ENCODE results near the gene WWOX.

WWOX gene

DNA sequence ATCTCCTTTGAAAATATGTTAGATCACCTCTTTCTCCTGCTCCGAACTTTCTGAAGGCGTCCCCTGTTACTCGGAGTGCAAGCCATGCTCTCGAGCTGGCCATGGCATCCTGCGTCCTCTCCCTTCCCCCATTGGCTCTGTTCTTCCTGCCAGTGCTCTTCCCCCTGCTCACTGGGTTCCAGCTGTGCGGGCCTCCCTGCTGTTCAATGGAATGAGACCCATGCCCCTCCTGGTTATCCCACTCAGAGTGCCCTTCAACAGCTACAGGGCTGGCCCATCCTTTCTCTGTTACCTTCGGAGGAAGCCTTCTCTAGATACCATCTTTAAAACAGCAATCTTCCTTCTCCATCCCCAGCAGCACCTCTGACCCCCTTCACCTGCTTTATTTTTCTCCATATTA lies 996.8 kb downstream of the WWOX start:
- Histone ChIP-seq H3K36me3 (ENCODE audit: control insufficient read depth, insufficient read depth, low read length) (no peaks in the 10 kb centered on the region), H3K27me3 (ENCODE audit: control insufficient read depth, insufficient read depth, low read length) (no peaks in the 10 kb centered on the region), H3K4me3 (ENCODE audit: low read depth, low read length) (no peak overlapping the region), H3K9ac (ENCODE audit: low read depth, low read length) (no peak overlapping the region), H3K4me1 (ENCODE audit: control insufficient read depth, insufficient read depth, low read length) (peaks cover 28% of the 10 kb centered on the region), H3K27ac (ENCODE audit: low read depth, low read length) (no peak overlapping the region), H3K9me3 (ENCODE audit: control insufficient read depth, insufficient read depth, low read length) (no peaks in the 10 kb centered on the region)

DNA sequence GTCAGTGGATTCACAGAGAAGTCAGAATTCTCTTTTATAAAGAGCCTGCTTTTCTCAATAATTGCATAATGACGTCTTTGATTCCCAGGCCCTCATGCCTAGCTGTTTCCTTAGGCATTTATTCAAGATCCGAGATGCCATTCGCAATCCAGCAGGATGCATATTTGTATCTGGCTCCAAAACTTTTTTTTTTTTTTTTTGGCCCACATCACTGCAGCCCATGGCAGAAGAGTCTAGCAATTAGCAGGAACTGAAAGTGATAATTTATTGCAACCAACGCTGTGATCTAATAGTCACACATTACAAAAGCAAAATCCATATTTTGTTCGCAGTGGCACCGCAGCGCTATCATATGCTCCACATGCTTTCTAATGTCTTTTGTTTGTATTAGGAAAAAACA lies 997.7 kb downstream of the WWOX start:
- Histone ChIP-seq H3K36me3 (ENCODE audit: control insufficient read depth, insufficient read depth, low read length) (no peaks in the 10 kb centered on the region), H3K27ac (ENCODE audit: low read depth, low read length) (no peak overlapping the region), H3K27me3 (ENCODE audit: control insufficient read depth, insufficient read depth, low read length) (no peaks in the 10 kb centered on the region), H3K9ac (ENCODE audit: low read depth, low read length) (no peak overlapping the region), H3K9me3 (ENCODE audit: control insufficient read depth, insufficient read depth, low read length) (no peaks in the 10 kb centered on the region), H3K4me1 (ENCODE audit: control insufficient read depth, insufficient read depth, low read length) (peaks cover 28% of the 10 kb centered on the region), H3K4me3 (ENCODE audit: low read depth, low read length) (no peak overlapping the region)

DNA sequence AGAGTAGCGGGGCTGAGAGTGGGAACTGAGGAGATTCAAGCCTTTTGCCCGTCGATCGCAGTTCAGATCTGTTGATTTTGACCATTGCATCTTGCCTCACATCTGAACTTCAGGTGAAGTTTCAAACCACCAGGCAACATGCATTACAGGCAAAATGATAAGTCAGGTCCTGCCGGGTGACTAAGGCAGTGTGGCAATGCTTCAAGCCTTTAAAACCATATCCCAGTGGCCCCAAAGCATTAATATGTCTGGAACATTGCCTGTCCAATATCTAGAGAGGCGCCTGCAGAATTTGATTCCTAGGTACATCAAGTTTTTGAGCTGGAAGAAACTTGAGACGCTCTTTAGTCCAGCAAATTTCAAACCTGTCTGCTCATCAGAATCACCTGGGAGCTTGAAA lies 998.3 kb downstream of the WWOX start:
- Histone ChIP-seq H3K27ac (ENCODE audit: low read depth, low read length) (no peak overlapping the region), H3K27me3 (ENCODE audit: control insufficient read depth, insufficient read depth, low read length) (no peaks in the 10 kb centered on the region), H3K9me3 (ENCODE audit: control insufficient read depth, insufficient read depth, low read length) (no peaks in the 10 kb centered on the region), H3K36me3 (ENCODE audit: control insufficient read depth, insufficient read depth, low read length) (no peaks in the 10 kb centered on the region), H3K9ac (ENCODE audit: low read depth, low read length) (no peak overlapping the region), H3K4me3 (ENCODE audit: low read depth, low read length) (no peak overlapping the region), H3K4me1 (ENCODE audit: control insufficient read depth, insufficient read depth, low read length) (peaks cover 28% of the 10 kb centered on the region)

DNA sequence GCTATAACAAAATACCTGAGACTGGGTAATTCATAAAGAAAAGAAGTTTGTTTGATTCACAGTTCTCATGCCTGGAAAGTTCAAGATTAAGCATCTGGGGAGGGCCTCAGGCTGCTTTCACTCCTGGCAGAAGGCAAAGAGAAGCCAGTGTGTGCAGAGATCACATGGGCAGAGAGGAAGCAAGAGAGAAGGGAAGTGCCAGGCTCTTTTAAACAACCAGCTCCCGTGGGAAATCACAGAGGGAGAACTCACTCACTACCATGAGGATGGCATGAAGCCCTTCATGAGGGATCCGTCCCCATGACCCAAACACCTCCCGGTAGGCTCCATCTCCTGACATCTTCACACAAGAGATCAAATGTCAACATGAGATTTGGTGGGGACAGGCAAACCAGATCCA lies 999.5 kb downstream of the WWOX start:
- Histone ChIP-seq H3K9me3 (ENCODE audit: control insufficient read depth, insufficient read depth, low read length) (no peaks in the 10 kb centered on the region), H3K4me3 (ENCODE audit: low read depth, low read length) (no peak overlapping the region), H3K27ac (ENCODE audit: low read depth, low read length) (no peak overlapping the region), H3K27me3 (ENCODE audit: control insufficient read depth, insufficient read depth, low read length) (no peaks in the 10 kb centered on the region), H3K4me1 (ENCODE audit: control insufficient read depth, insufficient read depth, low read length) (peaks cover 28% of the 10 kb centered on the region), H3K9ac (ENCODE audit: low read depth, low read length) (no peak overlapping the region), H3K36me3 (ENCODE audit: control insufficient read depth, insufficient read depth, low read length) (no peaks in the 10 kb centered on the region)

DNA sequence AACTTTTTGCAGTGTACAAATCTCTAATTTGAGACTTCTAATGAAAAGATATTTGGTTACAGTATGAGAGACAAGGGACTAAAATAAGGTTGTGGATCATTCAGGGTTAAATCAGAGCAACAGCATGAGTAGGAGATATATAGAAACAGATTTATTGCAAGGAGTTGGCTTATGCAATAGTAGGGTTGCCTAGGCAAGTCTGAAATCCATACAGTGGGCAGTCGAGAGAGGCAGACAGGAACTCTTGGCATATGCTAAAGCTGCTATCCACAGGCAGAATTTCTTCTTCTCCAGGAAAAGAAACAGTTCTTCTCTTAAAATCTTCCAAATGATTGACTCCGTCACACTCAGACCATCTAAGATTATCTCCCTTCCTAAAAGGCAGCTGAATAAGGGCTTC lies 1000.3 kb downstream of the WWOX start:
- H3K9me3 ChIP-seq (ENCODE audit: control insufficient read depth, insufficient read depth, low read length), result no peaks in the 10 kb centered on the region
- no peak overlapping the region for H3K4me3 ChIP-seq (ENCODE audit: low read depth, low read length)
- H3K9ac ChIP-seq (ENCODE audit: low read depth, low read length), result no peak overlapping the region
- H3K4me1 ChIP-seq (ENCODE audit: control insufficient read depth, insufficient read depth, low read length), result peaks cover 35% of the 10 kb centered on the region
- H3K27me3 ChIP-seq (ENCODE audit: control insufficient read depth, insufficient read depth, low read length), result no peaks in the 10 kb centered on the region
- no peak overlapping the region for H3K27ac ChIP-seq (ENCODE audit: low read depth, low read length)
- no peaks in the 10 kb centered on the region for H3K36me3 ChIP-seq (ENCODE audit: control insufficient read depth, insufficient read depth, low read length)

DNA sequence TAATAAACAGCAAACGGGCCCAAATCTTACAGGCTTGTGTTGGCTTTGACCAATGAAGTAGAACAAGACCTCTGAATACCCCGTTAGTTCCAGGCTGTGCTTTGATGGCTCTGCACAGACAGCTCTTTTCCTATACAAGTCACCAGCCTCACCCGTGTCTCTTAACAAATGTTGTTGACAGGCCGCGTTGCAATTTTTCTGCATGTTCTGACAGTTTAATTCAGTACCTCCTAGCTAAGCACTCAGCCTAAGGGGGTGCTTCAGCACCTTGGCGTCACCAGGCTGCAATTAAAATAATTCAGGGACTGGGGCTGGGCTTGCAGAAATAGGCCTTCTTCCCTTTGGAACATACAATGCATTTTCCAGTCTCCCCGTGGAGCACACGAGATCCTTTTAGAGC lies 1001.0 kb downstream of the WWOX start:
- Histone ChIP-seq H3K9ac (ENCODE audit: low read depth, low read length) (no peak overlapping the region), H3K36me3 (ENCODE audit: control insufficient read depth, insufficient read depth, low read length) (no peaks in the 10 kb centered on the region), H3K4me3 (ENCODE audit: low read depth, low read length) (no peak overlapping the region), H3K27me3 (ENCODE audit: control insufficient read depth, insufficient read depth, low read length) (no peaks in the 10 kb centered on the region), H3K9me3 (ENCODE audit: control insufficient read depth, insufficient read depth, low read length) (no peaks in the 10 kb centered on the region), H3K4me1 (ENCODE audit: control insufficient read depth, insufficient read depth, low read length) (peaks cover 38% of the 10 kb centered on the region), H3K27ac (ENCODE audit: low read depth, low read length) (no peak overlapping the region)

DNA sequence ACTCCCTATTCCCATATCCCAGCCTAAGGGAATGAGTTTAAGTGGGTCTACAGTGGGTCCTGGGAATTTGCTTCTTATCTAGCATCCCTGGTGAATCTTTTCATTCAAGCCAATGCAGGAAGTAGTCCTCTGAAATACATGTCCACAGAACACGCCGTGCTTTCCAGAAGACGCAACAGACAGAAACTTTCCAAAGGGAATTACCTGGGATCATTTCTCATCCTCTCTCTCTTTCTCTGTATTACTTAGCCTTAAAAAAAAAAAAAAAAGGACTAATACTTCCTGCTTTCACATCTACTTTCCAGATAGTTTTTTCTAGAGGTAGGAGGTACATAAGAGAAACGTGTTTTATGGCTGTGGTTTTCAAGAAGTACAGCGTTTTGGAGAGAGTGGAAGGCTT lies 1002.0 kb downstream of the WWOX start:
- Histone ChIP-seq H3K27ac (ENCODE audit: low read depth, low read length) (no peak overlapping the region), H3K9ac (ENCODE audit: low read depth, low read length) (no peak overlapping the region), H3K27me3 (ENCODE audit: control insufficient read depth, insufficient read depth, low read length) (no peaks in the 10 kb centered on the region)

DNA sequence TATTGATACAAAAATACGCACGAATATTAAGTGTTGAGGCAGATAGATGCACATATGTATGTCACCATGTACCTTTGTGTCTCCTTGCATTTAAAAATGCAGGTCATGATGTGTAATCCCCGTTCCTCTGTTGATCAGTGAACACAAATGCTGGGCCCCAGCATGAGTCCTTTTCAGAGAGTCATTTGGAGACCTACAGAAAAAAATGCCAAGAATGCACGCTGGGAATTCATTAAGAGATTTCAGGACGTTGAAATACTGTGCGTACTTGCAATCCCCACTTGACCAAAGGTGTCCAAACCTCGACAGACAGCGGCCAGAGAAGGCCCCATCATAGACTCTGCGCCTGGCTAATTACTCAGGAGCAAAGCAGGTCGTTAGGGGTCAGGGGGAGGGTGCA lies 1005.1 kb downstream of the WWOX start:
- H3K36me3 ChIP-seq (ENCODE audit: control insufficient read depth, insufficient read depth, low read length), result no peaks in the 10 kb centered on the region
- peaks cover 17% of the 10 kb centered on the region for H3K4me1 ChIP-seq (ENCODE audit: control insufficient read depth, insufficient read depth, low read length)
- H3K9ac ChIP-seq (ENCODE audit: low read depth, low read length), result no peak overlapping the region
- no peaks in the 10 kb centered on the region for H3K27me3 ChIP-seq (ENCODE audit: control insufficient read depth, insufficient read depth, low read length)
- no peak overlapping the region for H3K27ac ChIP-seq (ENCODE audit: low read depth, low read length)
- H3K9me3 ChIP-seq (ENCODE audit: control insufficient read depth, insufficient read depth, low read length), result no peaks in the 10 kb centered on the region
- no peak overlapping the region for H3K4me3 ChIP-seq (ENCODE audit: low read depth, low read length)

More for the DNA sequence above, 1002.0 kb downstream of the WWOX start:
- Histone ChIP-seq H3K4me3 (ENCODE audit: low read depth, low read length) (no peak overlapping the region), H3K36me3 (ENCODE audit: control insufficient read depth, insufficient read depth, low read length) (no peaks in the 10 kb centered on the region), H3K9me3 (ENCODE audit: control insufficient read depth, insufficient read depth, low read length) (no peaks in the 10 kb centered on the region), H3K4me1 (ENCODE audit: control insufficient read depth, insufficient read depth, low read length) (peaks cover 39% of the 10 kb centered on the region)

DNA sequence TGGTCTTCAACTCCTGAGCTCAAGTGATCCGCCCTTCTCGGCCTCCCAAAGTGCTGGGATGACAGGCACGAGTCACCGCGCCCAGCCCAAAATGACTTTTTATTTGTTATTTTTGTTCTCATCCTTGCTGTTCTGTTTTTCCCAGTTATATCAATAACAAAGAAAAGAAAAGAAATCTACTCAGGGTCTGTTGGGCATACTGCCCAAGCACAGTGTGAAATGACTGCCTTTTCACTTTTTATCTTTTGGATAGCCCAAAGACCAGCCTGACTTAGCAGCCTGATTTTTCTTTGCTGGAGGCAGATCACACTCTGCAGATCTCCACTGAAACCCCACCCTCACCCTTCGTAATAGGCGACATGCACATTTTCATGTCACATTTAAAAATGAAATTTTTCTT lies 1007.8 kb downstream of the WWOX start:
- Histone ChIP-seq H3K4me3 (ENCODE audit: low read depth, low read length) (no peak overlapping the region), H3K36me3 (ENCODE audit: control insufficient read depth, insufficient read depth, low read length) (no peaks in the 10 kb centered on the region), H3K4me1 (ENCODE audit: control insufficient read depth, insufficient read depth, low read length) (peaks cover 20% of the 10 kb centered on the region), H3K27ac (ENCODE audit: low read depth, low read length) (no peak overlapping the region), H3K27me3 (ENCODE audit: control insufficient read depth, insufficient read depth, low read length) (no peaks in the 10 kb centered on the region), H3K9ac (ENCODE audit: low read depth, low read length) (no peak overlapping the region), H3K9me3 (ENCODE audit: control insufficient read depth, insufficient read depth, low read length) (no peaks in the 10 kb centered on the region)

DNA sequence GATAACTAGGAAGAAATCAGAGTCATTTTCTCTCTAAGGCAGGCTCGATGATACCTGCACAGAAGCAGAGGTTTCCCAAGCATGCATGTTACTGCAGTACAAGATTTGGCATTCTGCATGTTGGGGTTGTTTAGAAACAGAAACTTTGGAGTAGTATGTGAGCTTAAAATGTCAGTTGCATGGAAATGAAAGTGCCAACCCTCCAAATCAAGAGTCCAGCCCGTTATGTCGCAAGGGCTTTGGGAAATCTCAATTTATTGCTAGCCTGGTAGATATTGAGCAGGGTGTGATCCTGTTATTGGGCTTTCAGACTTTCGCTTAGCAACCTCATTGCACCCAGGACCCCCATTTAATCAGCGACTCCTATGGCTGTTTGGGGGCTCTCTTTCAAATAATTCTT lies 1010.3 kb downstream of the WWOX start:
- Histone ChIP-seq H3K36me3 (ENCODE audit: control insufficient read depth, insufficient read depth, low read length) (no peaks in the 10 kb centered on the region), H3K4me3 (ENCODE audit: low read depth, low read length) (no peak overlapping the region), H3K9ac (ENCODE audit: low read depth, low read length) (no peak overlapping the region), H3K4me1 (ENCODE audit: control insufficient read depth, insufficient read depth, low read length) (peaks cover 12% of the 10 kb centered on the region), H3K27ac (ENCODE audit: low read depth, low read length) (no peak overlapping the region), H3K27me3 (ENCODE audit: control insufficient read depth, insufficient read depth, low read length) (no peaks in the 10 kb centered on the region), H3K9me3 (ENCODE audit: control insufficient read depth, insufficient read depth, low read length) (no peaks in the 10 kb centered on the region)

DNA sequence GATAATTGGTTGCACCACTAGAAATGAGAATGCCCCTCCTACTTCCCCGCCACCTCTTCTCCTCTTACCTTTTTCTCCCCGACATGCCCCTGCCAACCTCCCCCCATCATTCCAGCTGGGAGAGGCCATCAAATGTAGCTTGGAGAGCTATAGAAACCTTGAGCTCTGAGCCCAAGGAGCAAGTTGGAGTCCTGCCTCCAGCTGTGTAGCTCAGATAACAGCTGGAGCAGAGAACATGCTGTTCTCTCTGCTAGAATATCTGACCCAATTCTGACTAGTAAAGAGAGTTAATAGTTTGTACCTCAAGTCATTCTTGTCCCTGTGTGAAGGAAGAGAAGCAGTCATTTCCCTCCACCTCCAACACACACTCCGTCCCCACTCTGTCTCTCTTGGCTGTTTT lies 1010.8 kb downstream of the WWOX start:
- Histone ChIP-seq H3K4me1 (ENCODE audit: control insufficient read depth, insufficient read depth, low read length) (peaks cover 9% of the 10 kb centered on the region; the same call in 1 of the 2 replicates), H3K27ac (ENCODE audit: low read depth, low read length) (no peak overlapping the region), H3K9me3 (ENCODE audit: control insufficient read depth, insufficient read depth, low read length) (no peaks in the 10 kb centered on the region), H3K36me3 (ENCODE audit: control insufficient read depth, insufficient read depth, low read length) (no peaks in the 10 kb centered on the region), H3K4me3 (ENCODE audit: low read depth, low read length) (no peak overlapping the region), H3K27me3 (ENCODE audit: control insufficient read depth, insufficient read depth, low read length) (no peaks in the 10 kb centered on the region), H3K9ac (ENCODE audit: low read depth, low read length) (no peak overlapping the region)

DNA sequence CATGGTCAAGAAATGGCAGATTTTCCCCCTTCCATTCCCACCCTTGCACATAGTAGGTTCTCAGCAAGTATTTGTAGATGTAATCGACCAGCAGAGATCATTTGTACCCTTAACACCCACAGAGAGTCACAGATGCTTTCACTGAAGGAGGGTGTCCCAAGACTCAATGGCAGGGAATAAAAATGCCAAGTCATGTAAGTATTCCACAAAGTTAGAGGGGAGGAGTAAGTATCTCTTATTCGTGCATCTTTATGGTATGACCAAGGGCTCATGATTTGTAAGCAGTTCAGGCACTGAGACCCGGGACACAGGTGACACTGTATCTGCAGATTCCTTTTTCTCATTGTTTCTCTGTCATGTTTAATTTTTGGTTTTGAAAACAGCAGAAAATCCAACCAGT lies 1011.5 kb downstream of the WWOX start:
- no peak overlapping the region for H3K27ac ChIP-seq (ENCODE audit: low read depth, low read length)
- H3K9ac ChIP-seq (ENCODE audit: low read depth, low read length), result no peak overlapping the region
- H3K27me3 ChIP-seq (ENCODE audit: control insufficient read depth, insufficient read depth, low read length), result no peaks in the 10 kb centered on the region
- H3K4me3 ChIP-seq (ENCODE audit: low read depth, low read length), result no peak overlapping the region
- no peaks in the 10 kb centered on the region for H3K9me3 ChIP-seq (ENCODE audit: control insufficient read depth, insufficient read depth, low read length)
- H3K36me3 ChIP-seq (ENCODE audit: control insufficient read depth, insufficient read depth, low read length), result no peaks in the 10 kb centered on the region
- peaks cover 7% of the 10 kb centered on the region; the same call in 1 of the 2 replicates for H3K4me1 ChIP-seq (ENCODE audit: control insufficient read depth, insufficient read depth, low read length)
